HG03558 (cell line): ENCODE data around the gene ZIC4.

Experiments used
- ATAC-seq: cut with Tn5 transposase; IDR thresholded peaks from one replicate; pipeline ENCODE4 v1.9.1; 2021; ENCODE audit warnings: moderate number of reproducible peaks; ENCODE audit not compliant: unreplicated experiment; ENCODE audit errors: extremely low read depth

ZIC4 gene

DNA sequence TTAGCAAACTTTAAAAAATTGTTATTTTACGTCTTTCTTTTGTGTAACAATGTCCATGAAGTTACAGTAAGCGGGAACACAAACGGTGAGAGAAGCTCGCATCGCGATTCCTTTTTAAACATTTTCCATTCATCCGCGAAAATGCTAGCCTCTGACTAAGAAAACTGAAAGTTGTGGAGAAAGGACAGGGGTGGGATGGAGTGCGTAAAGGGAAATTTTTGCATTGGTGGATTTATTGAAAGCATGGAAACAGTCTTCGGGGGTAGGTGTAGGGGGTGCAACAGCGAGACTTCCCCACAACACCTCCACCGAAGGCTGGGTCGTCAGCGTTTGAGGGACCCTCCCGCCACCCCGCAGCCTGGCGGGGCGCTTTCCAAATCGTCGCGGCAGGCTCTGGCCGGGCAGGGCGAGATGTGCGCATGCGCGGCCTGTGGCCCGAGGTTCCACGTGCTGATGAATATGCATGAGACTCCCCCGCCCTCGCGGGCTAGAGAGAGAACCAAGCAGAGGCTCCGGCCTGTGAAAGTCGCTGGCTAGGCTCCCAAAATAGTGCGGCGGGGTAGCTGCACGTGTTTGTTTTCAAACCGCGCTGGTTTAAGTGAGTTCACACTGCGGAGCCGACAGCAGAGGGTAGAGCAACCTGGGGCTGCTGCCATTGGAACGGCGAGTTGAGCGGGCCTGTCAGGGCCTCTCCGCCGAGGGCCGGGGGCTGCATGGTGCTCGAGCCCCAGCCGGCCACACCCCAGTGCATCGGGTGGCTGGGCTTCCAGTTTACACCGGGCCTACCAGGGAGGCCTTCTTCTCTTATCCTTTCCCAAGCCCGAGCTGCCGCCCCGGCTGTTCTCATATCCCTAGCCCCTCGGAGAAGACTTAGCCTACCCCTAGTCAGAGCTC lies 12.7 kb upstream of the ZIC4 start:
- no peak for ATAC-seq

DNA sequence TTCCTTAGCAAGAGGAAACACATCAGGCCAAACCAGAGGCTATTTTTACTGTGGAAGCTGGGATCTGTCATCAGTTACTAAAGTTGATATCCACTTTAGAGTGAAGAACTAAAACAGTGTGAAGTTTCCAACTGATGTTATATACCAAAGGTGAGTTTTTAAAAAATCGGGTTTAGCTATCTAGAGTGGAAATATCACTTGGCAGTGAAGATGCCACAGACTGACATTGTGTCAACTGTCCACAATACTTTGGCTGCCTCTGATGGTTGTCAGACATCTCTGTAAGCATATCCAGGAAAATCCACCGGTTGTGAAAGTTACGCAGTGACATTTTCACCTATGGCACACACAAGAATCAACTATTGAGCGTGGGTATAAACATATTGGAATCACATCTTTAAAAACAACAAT lies 12.0 kb upstream of the ZIC4 start:
- ATAC-seq, result no peak

DNA sequence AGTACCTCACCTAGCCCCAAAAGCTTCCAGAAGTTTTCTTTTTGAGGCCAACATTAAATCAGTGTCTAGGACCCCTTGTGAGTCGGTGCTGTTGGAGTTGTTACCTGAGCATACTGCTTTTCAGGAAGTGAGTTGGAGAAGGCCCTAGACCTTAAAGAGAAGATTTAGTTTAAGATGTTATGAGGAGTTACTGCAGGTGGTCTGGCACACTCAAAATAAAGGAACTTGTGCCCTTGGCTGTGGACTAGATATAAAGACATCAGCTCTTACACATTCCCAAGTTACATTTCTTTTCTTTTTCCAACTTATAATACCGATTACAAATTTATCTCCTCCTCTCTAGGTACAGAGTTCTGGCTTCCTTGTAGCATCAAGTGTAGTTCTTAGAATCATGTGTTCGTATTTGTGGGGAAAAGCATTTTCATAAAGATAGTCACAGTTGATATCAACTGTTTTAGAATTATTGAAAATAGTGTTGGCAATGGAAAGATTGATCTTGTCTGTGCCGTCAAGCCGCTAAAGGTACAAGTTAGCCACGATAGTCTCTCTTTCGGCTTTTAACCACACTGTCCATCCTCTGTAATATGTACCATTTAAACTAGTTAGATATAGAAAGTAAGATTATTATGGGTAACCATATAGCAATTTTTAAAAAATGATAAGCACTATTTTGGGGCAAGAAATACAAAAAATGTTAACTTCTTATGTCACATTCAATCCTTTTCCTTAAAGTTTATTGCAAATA lies 11.4 kb upstream of the ZIC4 start:
- ATAC-seq, result no peak

DNA sequence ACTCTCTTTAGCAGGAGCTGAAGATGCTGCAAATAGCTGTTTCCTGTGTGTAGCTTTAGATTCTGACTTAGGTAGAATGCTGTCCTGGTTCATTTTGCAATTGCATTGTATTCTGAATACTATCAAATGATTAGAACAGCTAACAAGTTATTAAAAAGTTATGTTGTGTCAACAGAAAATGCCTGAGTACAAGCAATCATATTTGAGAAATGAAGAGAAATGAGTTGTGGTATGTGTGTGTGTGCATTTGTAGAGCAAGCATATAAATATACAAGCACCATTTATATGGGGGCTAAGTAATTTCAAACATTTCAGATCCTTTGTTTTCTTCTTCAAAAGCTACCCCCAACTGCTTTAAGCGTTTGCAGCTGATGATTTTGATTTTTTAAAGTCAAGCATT lies 10.6 kb upstream of the ZIC4 start:
- no peak for ATAC-seq

DNA sequence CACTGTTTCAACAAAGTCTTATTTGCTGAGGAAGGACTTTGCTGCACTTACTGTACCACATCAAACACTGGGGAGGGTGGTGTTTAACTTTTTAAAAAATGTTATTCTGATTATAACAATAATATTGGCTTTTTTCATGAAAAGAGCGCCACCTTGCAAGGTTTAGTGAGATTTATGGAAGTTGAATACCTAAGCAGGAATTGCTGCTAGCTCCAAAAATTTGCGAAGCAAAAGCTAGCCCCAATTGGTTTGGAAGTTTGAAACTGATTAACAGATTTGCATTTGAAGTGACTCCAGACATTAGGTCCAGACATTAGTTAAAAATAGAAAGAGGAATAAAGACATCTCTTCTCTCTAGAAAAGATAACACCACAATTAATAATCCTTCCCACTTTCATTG lies 9.5 kb upstream of the ZIC4 start:
- no peak for ATAC-seq

DNA sequence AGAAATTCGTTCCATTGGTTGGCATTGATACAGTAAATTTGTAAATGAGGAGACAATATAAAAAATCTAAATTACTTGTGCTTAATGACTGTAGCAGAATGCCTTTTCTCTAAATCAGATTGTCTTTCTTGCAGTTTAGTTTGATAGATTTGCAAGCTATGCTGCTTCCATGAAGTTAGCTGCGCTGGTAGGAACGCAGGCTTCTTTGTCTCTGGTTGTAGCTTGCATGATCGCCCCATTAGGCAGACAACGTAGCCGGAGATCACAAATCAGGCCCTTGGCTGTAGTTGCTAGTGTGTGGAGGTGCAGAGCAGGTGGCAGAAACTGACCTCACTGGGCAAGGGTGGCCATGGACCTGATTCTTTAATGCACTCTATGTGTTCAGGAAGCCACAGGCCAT lies 8.9 kb upstream of the ZIC4 start:
- no peak for ATAC-seq

DNA sequence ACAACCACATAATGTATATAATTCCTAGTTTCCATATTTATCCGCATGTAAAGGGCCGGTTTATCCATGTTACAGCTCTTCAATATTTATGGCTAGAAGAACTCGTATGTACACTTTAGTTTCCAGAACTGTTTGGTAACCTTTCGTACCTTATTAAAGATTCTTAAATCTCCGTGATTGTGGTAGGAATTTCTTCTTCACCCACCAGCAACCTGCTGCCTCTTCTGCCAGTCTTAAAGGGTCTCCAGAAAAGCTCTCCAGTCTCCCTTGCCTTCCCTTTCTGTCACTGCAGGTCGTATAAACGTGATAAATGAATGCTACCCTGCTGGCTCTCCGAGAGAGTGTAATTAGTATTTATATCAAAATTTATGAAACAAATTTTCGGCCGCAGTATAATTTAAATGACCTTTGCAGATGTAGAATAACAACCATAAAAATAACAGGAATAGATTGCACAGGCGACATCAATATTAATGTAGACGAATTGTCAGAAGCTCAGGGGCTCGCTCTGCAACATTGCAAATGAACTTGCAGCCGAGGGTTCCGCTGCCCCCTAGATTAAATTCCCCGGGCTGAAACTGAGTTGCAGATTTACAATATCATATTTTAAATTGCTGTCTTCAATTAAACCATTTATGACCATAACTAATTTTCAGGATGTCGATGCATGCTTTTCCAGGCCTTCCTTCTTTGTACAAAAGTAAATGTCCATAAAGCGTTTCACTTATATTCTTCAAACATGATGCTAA lies 8.2 kb upstream of the ZIC4 start:
- no peak for ATAC-seq

DNA sequence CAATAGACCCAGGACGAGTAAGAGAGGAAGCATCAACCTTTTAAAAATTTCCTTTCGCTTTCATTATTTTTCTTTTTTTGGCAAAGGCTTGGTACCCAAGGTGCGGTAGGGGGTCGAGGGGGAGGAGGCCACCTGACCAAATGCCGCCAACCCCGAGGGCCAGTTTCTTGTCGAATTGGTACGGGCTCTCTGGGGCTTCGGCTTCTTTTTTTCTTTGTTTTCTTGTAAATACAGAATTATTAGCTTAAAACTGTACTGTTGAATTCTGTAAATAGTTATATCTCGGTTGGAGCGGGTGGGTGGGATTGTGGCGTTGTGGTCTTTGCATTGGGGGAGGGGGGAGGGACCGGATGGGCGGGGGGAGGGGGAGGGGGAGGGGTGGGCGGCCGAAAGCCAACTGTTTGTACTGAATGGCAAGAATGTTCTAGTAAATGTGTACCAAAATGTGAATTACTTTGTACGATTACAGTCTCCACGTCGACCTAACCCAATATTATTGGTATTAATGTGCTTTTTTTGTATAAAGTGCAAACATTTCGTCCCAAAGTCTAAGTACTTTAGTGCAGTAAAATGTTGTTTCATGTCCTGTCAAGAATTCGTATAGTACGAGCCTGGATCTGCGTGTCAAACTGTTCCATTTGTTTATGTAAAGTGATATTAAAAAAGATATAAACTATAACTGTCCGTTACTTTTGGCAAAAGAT lies 7.5 kb upstream of the ZIC4 start:
- no peak for ATAC-seq

DNA sequence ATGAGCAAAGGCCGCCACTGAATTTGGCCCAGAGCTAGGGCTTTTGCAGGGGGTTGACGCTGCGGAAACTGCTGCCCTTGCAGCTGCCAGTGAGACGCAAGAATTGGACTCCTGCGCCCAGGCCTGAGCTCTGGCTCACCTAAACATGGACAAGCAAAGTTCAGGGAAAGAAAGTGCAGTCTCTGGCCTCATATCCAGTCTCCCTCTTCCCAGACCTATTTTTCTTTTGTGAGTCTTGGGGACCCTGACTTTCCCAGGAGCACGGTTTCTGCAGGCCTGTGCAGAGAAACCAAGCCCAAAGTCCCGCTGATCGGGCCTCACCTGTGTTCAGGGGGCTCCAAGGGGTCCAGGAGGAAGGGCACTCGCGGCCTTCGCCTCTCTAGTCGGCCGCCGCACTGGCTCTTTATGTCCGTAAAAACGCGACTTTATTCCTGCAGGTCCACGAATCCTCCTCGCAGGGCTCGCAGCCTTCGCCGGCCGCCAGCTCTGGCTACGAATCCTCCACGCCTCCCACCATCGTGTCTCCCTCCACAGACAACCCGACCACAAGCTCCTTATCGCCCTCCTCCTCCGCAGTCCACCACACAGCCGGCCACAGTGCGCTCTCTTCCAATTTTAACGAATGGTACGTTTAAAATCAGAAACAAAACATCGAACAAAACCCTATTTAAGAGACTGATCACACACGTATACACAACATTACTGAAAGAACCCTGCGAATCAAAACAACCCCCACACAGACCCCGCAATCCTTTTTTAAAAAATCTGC lies 6.8 kb upstream of the ZIC4 start:
- no peak for ATAC-seq

DNA sequence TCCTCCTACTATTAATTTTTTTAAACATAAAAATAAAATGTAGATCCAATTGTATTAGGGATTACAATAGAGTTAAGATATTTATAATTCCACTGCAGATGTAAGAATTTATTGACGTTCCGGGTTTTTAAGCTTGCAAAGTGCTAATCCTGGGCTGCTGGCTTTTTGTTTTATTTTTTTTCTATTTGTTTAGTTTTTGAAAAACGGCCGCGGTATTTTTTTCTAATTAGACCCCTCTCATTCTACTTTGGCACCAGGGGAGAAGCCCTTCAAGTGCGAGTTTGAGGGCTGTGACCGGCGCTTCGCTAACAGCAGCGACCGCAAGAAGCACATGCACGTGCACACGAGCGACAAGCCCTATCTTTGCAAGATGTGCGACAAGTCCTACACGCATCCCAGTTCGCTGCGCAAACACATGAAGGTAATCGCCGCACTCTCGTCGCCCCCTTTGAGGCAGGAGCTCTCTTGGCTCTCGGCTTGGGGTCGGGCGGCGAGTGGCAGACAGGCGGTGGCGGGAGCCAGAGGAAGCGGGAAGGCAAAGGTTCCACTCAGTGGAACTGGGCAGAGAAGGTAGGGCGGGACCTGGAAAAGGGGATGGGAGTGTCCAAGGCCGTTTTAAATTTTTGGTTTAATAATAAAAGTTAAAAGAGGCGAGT lies 6.0 kb upstream of the ZIC4 start:
- ATAC-seq, result no peak

DNA sequence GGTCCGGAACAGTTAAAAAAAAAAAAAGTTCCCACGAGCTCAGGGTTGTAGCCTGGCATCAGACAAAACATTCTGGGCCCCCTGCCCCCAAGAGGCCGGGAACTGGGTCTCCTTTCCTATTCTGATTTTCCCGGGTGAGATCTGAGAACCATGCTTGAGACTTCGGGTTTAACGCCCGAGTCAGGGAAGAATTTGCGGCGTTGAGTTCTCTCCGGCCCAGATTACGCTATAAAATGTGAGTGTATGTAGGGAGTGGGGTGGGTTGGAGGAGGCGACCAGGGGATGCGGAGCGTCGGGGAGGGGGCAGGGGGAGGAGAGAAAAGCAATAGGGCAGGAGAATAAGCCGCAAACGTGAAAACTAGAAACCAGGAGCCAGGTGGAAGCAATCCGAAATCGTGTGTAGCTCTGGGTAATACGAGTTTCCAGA lies 5.5 kb upstream of the ZIC4 start:
- no peak for ATAC-seq

DNA sequence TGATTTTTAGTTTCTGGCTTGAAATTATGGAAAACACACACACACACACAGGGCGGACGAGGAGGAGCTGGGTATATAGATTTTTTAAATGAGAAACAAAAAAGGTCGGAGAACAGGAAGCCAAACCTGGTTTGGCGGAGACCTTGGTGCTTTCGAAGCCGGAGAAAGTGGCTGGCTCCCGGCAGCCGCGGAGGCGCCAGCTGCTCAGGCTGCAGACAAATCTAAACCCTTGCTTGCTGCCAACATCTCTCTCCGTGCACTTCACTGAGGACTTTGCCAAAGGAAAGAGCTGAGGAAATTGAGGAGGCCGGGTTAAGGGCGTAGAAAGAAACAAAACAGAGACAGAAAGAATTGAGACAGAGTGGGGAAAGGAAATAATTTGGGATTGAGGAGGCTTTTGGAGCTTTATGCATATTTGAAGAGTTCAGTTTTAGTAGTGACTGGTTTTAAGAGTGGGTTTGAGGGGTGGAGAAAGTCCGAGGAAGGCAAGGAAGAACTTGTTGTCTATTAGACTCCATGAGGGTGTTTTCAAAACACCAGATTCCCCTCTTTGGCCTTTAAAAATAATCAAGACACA lies 5.0 kb upstream of the ZIC4 start:
- ATAC-seq, result no peak

DNA sequence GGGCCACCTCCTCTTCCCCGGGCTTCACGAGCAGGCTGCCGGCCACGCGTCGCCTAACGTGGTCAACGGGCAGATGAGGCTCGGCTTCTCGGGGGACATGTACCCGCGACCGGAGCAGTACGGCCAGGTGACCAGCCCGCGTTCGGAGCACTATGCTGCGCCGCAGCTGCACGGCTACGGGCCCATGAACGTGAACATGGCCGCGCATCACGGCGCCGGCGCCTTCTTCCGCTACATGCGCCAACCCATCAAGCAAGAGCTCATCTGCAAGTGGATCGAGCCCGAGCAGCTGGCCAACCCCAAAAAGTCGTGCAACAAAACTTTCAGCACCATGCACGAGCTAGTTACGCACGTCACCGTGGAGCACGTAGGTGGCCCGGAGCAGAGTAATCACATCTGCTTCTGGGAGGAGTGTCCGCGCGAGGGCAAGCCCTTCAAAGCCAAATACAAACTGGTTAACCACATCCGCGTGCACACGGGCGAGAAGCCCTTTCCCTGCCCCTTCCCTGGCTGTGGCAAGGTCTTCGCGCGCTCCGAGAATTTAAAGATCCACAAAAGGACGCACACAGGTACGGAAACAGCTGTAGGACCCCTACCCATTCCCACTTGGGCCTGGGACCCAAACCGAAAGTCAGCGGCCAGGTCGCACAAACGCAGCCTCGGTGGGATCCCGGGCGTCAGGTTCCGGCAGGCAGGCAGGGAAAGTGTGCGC lies 4.3 kb upstream of the ZIC4 start:
- no peak for ATAC-seq

DNA sequence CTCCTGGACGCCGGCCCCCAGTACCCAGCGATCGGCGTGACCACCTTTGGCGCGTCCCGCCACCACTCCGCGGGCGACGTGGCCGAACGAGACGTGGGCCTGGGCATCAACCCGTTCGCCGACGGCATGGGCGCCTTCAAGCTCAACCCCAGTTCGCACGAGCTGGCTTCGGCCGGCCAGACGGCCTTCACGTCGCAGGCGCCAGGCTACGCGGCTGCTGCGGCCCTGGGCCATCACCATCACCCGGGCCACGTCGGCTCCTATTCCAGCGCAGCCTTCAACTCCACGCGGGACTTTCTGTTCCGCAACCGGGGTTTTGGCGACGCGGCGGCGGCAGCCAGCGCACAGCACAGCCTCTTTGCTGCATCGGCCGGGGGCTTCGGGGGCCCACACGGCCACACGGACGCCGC lies 3.8 kb upstream of the ZIC4 start:
- ATAC-seq, result no peak

DNA sequence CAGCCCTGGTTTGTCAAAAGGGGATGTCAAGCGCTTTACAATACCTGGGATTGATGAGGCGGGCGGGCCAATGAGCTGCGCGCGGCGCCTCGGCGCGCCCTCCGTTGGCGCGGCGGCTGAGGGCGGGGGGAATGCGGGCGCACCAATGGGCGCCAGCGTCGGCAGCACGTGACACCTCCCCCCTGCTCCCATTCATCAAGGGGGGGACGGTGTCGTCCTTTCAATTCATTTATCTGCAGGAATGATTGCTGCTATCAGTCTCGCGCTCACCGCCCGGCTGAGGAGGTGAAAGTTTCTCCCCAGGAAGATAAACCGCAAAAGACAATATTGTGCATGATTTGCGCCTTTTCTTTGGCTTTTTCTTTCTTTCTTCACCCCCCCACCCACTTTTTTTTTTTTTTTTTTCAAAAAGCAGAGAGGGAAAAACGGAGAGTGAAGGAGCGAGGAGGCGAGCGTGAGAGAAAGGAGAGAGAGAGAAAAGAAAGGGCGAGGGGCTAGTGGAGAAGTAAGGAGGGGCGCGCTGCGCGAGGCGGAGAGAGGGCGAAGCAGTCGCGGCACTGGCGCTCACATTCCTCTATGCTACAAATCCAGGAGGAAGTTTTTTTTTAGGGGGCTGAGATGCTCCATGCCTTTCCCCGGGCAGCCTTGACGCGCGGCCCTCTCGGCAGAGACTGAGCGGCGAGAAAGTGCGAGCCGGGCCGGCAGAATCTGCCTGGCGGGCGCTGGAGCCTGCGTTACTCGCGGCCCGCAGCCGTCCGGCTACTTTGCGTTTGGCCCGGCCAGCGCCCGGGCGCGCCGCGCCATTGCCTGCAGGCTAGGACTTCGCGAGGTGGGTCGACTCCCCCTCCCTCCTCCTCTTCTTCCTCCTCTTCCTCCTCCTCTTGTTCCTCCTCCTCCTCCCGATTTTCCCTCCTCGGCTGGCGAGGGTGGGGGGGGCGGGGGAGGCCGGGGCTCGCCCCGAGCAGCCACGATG lies 3.1 kb upstream of the ZIC4 start, which contains the start of gene ZIC1:
ZIC1 (plus strand) TSS at position 223 of the 973 bp plus-strand sequence; CDS start at position 971, 748 bp downstream.
- no peak for ATAC-seq

DNA sequence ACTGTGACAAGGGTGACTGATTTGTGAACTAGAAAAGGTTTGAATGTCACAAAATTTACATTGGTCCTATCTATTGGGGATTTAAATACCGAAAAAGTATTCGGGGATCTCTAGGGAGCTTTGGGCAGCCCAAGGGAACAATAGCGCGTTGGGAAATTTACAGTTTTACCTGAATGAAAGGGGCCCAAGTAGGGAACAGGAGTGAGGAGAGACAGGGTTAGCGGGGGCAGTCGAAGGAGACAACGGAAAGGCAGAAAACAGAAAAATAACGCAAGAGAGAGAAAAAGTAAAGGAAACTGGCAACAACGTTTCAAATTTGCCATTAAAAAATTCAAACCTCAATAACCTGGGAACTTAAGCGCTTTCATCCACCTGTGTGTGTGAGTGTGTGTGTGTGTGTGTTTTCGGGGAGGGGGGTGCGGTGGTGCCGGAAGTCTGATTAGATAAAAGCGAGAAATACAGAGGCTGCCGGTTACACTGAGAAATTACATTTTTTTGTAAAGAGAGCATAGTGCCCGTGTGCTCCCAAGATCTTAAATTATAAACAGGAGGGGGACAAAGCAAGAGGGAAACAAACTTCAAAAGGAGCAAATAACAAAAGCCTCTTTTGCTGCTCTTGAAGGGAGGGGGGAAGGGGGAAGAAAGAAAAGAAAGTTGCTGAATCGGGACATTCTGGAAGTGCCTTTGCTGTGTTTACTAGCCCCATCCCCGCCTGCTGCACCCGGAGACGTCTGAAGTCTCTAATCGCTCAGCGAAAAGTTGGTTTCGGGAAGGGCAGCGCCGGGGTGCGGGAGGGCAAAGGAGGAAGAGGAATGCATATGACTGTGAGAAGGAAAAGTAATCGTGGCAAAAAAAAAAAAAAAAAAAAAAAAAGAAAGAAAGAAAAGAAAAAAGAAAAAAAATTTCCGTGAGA lies 2.1 kb upstream of the ZIC4 start:
- ATAC-seq, result no peak
